GM12801 (cell line): Measurements from ENCODE around the gene FANK1.

Experiments
- CTCF ChIP-seq: IDR thresholded peaks from one replicate; pipeline ENCODE4 v1.5.1; 2011; ENCODE audit warnings: control low read depth; ENCODE audit not compliant: insufficient read length; ENCODE audit errors: extremely low read depth

The FANK1 gene

DNA sequence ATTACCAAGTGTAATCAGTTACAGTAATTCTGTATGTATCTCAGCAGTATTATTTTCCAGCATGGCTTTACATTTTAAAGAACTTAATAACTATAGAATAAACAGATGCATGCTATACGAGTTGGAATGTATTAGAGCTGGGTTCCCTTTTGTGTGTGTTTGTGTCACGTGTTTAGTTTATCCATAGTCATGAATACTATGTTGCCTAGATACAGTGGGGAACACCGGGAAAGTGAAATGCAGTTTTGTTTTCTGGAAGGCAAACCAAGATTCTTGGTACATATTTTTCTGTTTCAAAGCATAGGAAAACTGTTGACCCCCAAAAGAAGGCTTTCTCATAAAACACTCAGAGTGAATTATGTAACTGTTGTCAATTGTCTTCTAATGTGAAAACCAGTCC is 119.0 kb downstream of the FANK1 start:
- no peak for TF ChIP-seq CTCF

DNA sequence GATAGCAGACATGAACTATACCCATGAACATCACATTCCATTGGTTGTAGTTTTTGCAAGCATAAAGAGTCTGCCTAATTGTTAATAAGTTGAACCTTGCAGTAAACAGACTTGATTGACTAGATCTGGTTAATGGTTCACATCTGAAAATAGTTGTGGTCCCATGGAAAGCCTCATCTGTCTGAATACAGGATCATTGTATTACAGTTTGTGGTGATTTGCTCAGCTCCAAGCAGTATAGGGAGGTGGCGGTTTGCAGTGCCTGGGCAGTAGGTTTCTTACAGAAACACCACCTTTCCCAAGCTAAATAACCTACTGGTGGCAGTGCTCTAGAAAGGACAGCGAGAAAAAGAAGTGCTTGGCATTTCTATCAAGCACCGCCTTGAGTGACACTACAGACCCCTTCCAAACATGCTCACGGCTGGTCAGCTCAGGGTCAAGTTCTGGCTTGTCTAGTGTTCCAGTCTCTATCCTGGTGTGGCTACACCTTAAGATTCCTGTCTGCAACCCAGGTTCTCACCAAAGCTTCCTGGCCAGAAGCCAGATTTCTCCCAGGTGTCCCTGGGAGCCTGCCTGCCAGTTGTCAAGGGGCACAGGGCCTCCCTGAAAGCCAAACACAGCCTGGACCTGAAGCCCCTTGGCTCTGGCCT is 119.9 kb downstream of the FANK1 start:
- TF ChIP-seq CTCF = no peak

GRCh38 chr10:126016882-126017281 is 120.5 kb downstream of the FANK1 start:
- TF ChIP-seq CTCF = no peak

DNA sequence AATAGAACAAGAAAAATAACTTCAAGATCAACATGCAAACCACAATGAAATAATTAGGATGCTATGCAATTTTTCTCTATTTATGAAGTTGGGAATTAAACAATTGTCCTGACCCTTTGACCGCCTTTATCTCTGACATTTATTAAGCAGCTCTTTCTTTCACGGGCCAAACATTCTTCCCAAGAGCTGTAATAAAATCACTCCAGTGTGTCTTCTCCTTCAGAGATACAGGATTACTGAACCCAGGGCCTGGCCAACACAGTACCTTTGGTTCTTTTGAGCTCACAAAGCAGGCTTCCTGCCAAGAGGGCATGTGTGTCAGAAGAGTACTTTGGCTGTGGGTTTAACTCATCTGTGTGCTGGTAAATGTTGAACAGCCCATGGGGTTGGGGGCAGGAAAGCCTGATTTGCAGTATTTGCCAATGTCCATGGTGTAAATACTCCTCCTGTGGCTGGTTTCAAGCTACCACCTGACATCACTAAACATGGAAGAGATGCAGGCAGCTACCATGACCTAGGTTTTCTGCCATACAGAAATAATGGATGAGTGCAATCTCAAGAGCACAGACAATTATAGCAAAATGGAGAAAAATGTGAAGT is 121.7 kb downstream of the FANK1 start:
- TF ChIP-seq CTCF = no peak

DNA sequence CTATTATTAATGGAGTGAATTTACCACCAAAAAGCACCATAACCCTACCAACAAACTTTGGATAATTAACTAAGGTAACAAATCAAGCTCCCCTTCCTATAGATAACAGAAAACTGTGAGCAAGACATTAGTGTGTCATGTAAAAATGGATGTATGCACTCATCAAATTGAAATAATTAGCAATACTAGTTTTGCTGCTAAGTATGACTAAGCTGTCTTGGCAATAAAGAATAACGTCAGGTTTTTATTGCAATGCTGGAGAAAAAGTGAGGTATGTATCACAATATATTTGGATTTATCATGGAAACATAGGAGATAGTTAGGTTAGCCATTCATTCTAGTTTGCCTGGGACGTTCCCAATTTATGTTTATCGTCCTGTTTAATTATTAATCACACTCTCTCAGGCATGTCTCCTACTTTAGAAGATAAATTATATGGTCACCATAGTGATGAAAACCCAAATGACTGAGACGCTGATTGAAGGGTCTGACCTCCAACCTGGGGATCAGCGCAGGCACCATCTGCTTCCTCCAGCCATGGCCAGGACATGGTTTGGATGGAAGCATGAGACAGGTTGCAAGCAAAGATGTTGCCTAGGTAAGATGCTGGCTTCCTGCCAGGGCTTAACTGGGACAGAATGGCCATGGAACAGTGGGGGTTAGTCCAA is 125.6 kb downstream of the FANK1 start:
- TF ChIP-seq CTCF = no peak

- TF ChIP-seq CTCF = no peak
Measured at GRCh38 chr10:126022841-126023240, 126.5 kb downstream of the FANK1 start.

DNA sequence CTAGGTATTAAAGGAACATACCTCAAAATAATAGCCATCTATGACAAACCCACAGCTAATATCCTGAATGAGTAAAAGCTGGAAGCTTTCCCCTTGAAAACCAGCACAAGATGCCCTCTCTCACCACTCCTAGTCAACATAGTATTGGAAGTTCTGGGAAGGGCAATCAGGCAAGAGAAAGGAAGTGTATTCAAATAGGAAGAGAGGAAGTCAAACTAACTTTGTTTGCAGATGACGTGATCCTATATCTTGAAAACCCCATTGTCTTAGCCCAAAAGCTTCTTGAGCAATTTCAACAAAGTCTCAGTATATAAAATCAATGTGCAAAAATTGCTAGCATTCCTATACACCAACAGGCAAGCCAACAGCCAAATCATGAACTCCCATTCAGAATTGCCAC is 131.3 kb downstream of the FANK1 start:
- TF ChIP-seq CTCF = no peak
